Muscle of leg (tissue), 11 donors: ENCODE measurements around the gene SLC39A9. TPM values are rescaled to one million over a fixed set of nuclear protein-coding genes. Genes with fewer than 3 reads are reported as not detected.

ENCODE experiments used
- DNase-seq: peaks from one replicate; pipeline ENCODE4 v3.0.0; 2013
- H3K27ac ChIP-seq: one replicate; pipeline ENCODE4 v1.5.1; 2013; ENCODE audit warnings: mild to moderate bottlenecking, low read length, control low read depth
- H3K27me3 ChIP-seq: one replicate; pipeline ENCODE4 v1.6.1; 2013; ENCODE audit warnings: low read length; ENCODE audit not compliant: control insufficient read depth, insufficient read depth
- H3K36me3 ChIP-seq: one replicate; pipeline ENCODE4 v1.6.1; 2013; ENCODE audit warnings: low read length; ENCODE audit not compliant: control insufficient read depth, insufficient read depth
- H3K4me1 ChIP-seq: one replicate; pipeline ENCODE4 v1.6.1; 2013; ENCODE audit warnings: low read length; ENCODE audit not compliant: control insufficient read depth, insufficient read depth
- H3K4me3 ChIP-seq: one replicate; pipeline ENCODE4 v1.5.1; 2013; ENCODE audit warnings: low read length, control low read depth
- H3K9me3 ChIP-seq: replicated peaks from 2 replicates; pipeline ENCODE4 v1.6.1; 2013; ENCODE audit warnings: low read depth, low read length; ENCODE audit not compliant: control insufficient read depth
- WGBS: methylation state at CpG from one replicate; pipeline ENCODE4 v1.1.5; 2013; ENCODE audit warnings: missing lambda C conversion rate; ENCODE audit not compliant: insufficient coverage; 5-methylcytosine and 5-hydroxymethylcytosine counted together
- polyA plus RNA-seq, 8 donors: library from polyadenylated mRNA; unstranded; fragments of 120-200 nt; gene quantifications; one replicate each; pipeline versions ENCODE4 v1.2.1 to v1.2.3, GENCODE V29; 2013; ENCODE audit warnings: inconsistent platforms in 1 of 8, low replicate concordance in 1 of 8; ENCODE audit not compliant: insufficient read length in 8 of 8, insufficient read depth in 1 of 8
- total RNA-seq: library from RNA; stranded (reverse); fragments of 120-200 nt; gene quantifications from one replicate; pipeline ENCODE4 v1.2.4, GENCODE V29; 2013

Gene SLC39A9
- total and polyA plus RNA-seq, 9 donors = 26.9 to 48.0 (median 31.7) TPM

DNA sequence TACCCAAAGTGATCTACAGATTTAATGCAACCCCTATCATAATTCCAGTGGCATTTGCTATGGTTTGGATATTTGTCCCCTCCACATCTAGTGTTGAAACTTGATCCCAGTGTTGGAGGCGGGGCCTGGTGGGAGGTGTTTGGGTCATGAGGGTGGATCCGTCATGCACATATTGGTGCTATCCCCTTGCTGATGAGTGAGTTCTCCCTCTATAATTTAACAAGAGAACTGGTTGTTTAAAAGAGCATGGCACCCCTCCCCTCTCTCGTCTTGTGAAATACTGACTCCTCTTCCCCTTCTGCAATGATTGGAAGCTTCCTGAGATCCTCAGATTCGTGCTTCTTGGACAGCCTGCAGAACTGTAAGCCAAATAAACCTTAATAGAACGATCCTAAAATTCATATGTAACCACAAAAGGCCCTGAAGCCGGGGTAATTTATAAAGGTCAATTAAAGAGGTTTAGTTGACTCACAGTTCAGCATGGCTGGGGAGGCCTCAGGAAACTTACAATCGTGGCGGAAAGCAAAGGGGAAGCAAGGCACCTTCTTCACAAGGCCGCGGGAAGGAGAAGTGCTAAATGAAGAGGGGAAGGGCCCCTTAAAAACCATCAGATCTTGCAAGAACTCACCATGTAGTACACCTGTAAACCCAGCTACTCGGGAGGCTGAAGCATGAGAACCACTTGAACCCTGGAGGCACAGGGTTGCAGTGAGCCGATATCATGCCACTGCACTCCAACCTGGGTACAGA lies 41.2 kb downstream of the SLC39A9 start:
- 100% methylated on average over 2 of the region's 12 CpGs for WGBS
- H3K4me1 ChIP-seq = no peaks in the 10 kb centered on the region
- peaks cover 5% of the 10 kb centered on the region for H3K36me3 ChIP-seq
- no peak for DNase-seq
- H3K27me3 ChIP-seq = no peaks in the 10 kb centered on the region
- no peaks in the 10 kb centered on the region for H3K9me3 ChIP-seq
- H3K27ac ChIP-seq = no peak overlapping the region
- no peak overlapping the region for H3K4me3 ChIP-seq

DNA sequence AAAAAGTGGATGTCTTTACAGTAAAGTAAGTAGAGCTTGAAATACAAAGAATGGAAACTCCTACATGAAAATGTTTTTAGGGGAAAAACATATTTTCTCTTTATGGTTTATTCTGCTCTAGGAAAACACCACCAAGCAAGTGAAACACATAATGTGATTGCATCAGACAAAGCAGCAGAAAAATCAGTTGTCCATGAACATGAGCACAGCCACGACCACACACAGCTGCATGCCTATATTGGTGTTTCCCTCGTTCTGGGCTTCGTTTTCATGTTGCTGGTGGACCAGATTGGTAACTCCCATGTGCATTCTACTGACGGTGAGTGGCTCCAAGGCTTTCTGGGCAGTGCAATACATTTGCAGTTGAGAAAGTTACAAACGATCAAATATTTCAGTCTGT lies 43.5 kb downstream of the SLC39A9 start:
- H3K9me3 ChIP-seq = no peaks in the 10 kb centered on the region
- no peak for DNase-seq
- H3K36me3 ChIP-seq = peaks cover 5% of the 10 kb centered on the region
- H3K27ac ChIP-seq = no peak overlapping the region
- H3K27me3 ChIP-seq = no peaks in the 10 kb centered on the region
- H3K4me1 ChIP-seq = no peaks in the 10 kb centered on the region
- WGBS = 92% methylated on average over 4 of the region's 5 CpGs
- no peak overlapping the region for H3K4me3 ChIP-seq

DNA sequence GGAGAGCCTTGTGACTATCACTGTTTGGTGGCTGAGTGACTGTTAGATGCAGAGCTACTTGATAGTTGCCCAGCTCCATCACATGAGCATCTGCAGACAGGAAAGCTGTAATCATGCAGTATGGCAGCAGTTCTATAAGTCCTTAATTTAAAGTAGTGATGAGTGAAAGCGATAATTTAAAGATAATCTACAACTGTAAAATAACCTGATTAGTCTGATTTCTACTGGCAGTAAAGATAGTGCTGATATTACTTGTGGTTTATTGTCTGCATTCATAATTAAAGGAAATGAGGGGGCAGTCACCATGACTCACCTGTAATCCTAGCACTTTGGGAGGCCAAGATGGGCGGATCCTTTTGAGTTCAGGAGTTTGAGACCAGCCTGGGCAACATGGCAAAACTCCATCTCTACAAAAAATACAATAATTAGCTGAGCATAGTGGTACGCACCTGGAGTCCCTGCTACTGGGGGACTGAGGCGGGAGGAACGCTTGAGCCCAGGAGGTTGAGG lies 44.9 kb downstream of the SLC39A9 start:
- Histone ChIP-seq H3K4me3 (no peak overlapping the region), H3K4me1 (no peaks in the 10 kb centered on the region), H3K27me3 (no peaks in the 10 kb centered on the region), H3K36me3 (peaks cover 5% of the 10 kb centered on the region), H3K9me3 (no peaks in the 10 kb centered on the region), H3K27ac (no peak overlapping the region)
- DNase-seq = no peak
- WGBS = no CpG with 5 or more reads among the region's 5 CpGs

DNA sequence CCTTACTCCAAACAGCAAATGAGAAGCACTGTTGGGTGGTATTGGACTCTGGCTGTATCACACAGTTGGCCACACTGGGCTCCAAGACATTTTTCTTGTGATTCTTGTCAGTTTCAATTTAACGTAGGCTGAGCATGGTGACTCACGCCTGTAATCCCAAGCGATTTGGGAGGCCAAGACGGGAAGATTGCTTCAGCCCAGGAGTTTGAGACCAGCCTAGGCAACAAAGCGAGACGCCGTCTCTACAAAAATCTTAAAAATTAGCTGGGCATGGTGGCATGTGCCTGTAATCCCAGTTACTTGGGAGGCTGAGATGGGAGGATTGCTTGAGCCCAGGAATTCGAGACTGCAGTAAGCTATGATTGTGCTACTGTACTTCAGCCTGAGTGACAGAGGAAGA lies 50.7 kb downstream of the SLC39A9 start:
- Histone ChIP-seq H3K27me3 (no peaks in the 10 kb centered on the region), H3K4me1 (no peaks in the 10 kb centered on the region), H3K36me3 (no peaks in the 10 kb centered on the region), H3K9me3 (no peaks in the 10 kb centered on the region), H3K4me3 (no peak overlapping the region), H3K27ac (no peak overlapping the region)
- WGBS = 95% methylated on average over 8 of the region's 8 CpGs
- no peak for DNase-seq

DNA sequence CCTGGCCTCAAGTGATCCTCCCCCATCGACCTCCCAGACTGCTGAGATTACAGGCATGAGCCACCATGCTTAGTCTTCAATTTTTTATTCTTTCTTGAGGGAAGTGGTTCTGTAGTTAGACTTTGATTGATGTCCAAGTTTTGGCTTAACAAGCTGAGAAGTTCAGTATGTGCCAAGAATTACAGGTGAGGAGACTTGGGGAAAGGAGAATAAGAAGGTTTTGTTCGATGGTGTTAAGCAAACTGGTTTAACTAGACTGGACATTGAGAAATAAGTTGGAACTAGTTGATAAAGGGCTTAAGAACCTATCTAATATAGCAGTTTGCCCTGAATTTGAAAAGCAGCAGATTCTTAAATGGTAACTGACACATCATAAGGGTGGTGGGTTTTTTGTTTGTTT lies 53.4 kb downstream of the SLC39A9 start:
- no peaks in the 10 kb centered on the region for H3K27me3 ChIP-seq
- no peak overlapping the region for H3K27ac ChIP-seq
- no peaks in the 10 kb centered on the region for H3K9me3 ChIP-seq
- peaks cover 11% of the 10 kb centered on the region for H3K36me3 ChIP-seq
- 83% methylated on average over 1 of the region's 2 CpGs for WGBS
- no peak overlapping the region for H3K4me3 ChIP-seq
- no peak for DNase-seq
- H3K4me1 ChIP-seq = no peaks in the 10 kb centered on the region

DNA sequence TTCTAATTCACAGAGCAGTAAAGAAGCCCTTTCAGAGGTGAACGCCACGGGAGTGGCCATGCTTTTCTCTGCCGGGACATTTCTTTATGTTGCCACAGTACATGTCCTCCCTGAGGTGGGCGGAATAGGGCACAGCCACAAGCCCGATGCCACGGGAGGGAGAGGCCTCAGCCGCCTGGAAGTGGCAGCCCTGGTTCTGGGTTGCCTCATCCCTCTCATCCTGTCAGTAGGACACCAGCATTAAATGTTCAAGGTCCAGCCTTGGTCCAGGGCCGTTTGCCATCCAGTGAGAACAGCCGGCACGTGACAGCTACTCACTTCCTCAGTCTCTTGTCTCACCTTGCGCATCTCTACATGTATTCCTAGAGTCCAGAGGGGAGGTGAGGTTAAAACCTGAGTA lies 59.9 kb downstream of the SLC39A9 start:
- whole genome bisulfite sequencing = 88% methylated on average over 8 of the region's 11 CpGs
- Histone ChIP-seq H3K4me3 (no peak overlapping the region), H3K27ac (no peak overlapping the region), H3K4me1 (no peaks in the 10 kb centered on the region), H3K36me3 (peaks cover 34% of the 10 kb centered on the region), H3K9me3 (no peaks in the 10 kb centered on the region), H3K27me3 (no peaks in the 10 kb centered on the region)
- no peak for DNase-seq

DNA sequence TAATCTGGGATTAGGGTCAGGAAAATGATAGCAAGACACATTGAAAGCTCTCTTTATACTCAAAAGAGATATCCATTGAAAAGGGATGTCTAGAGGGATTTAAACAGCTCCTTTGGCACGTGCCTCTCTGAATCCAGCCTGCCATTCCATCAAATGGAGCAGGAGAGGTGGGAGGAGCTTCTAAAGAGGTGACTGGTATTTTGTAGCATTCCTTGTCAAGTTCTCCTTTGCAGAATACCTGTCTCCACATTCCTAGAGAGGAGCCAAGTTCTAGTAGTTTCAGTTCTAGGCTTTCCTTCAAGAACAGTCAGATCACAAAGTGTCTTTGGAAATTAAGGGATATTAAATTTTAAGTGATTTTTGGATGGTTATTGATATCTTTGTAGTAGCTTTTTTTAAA lies 60.6 kb downstream of the SLC39A9 start:
- no peak for DNase-seq
- no CpG with 5 or more reads among the region's 1 CpG for WGBS
- Histone ChIP-seq H3K4me3 (no peak overlapping the region), H3K9me3 (no peaks in the 10 kb centered on the region), H3K27ac (no peak overlapping the region), H3K4me1 (no peaks in the 10 kb centered on the region), H3K27me3 (no peaks in the 10 kb centered on the region), H3K36me3 (peaks cover 34% of the 10 kb centered on the region)

DNA sequence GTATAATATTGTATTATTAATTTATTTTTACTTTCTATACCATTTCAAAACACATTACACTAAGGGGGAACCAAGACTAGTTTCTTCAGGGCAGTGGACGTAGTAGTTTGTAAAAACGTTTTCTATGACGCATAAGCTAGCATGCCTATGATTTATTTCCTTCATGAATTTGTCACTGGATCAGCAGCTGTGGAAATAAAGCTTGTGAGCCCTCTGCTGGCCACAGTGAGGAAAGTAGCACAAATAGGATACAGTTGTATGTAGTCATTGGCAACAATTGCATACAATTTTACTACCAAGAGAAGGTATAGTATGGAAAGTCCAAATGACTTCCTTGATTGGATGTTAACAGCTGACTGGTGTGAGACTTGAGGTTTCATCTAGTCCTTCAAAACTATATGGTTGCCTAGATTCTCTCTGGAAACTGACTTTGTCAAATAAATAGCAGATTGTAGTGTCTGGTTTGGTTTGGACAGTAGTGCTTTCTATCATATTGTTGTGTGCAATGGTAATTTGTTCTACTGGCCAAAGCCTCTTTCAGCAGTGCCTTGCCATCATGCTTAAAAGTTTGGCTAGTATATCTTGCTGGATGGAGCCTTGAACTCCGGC lies 61.7 kb downstream of the SLC39A9 start:
- H3K4me1 ChIP-seq = no peaks in the 10 kb centered on the region
- H3K9me3 ChIP-seq = no peaks in the 10 kb centered on the region
- no peak overlapping the region for H3K27ac ChIP-seq
- DNase-seq = peak; percentile 89
- 80% methylated on average over 1 of the region's 4 CpGs for WGBS
- no peaks in the 10 kb centered on the region for H3K27me3 ChIP-seq
- H3K4me3 ChIP-seq = no peak overlapping the region
- H3K36me3 ChIP-seq = peaks cover 34% of the 10 kb centered on the region

DNA sequence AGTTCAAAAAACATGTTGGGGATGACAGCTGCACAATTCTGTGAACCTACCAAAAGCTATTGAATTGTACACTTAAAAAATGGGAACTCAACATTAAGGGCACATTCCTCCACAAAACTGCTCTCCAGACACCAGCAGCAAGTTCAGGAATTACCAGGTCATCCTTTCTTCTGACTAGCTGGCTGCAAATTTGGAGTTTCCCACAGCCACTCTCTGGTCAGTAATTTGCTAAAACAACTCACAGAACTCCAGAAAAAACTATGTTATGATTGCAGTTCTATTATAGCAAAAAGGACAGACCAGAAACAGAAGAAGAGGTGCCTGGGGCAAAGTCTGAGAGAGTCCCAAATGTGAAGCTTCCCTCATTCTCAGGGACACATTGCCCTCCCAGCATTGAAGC lies 65.9 kb downstream of the SLC39A9 start:
- H3K36me3 ChIP-seq = peaks cover 9% of the 10 kb centered on the region
- H3K9me3 ChIP-seq = no peaks in the 10 kb centered on the region
- H3K27me3 ChIP-seq = no peaks in the 10 kb centered on the region
- no peak overlapping the region for H3K4me3 ChIP-seq
- no peaks in the 10 kb centered on the region for H3K4me1 ChIP-seq
- no peak for DNase-seq
- H3K27ac ChIP-seq = no peak overlapping the region

DNA sequence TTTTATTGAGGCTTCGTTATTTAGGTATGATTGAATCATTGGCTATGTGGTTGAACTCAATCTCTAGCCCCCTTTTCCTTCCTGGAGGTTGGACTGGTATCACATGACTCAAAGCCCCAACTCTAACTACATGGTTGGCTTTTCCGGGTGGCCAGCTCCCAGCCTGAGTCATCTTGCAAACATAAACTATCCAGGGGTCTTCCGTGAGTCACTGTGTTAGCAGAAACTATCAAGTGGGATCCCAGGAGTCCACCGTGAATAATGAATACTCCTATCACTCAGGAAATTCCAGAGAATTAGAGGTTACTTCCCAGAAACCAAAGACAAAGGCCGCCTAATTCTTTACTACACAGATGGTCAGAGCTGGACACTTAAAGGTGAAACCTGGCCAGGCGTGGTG lies 66.3 kb downstream of the SLC39A9 start:
- no peak overlapping the region for H3K27ac ChIP-seq
- 75% methylated on average over 4 of the region's 6 CpGs for WGBS
- H3K36me3 ChIP-seq = peaks cover 5% of the 10 kb centered on the region
- no peak for DNase-seq
- no peaks in the 10 kb centered on the region for H3K9me3 ChIP-seq
- no peaks in the 10 kb centered on the region for H3K4me1 ChIP-seq
- no peaks in the 10 kb centered on the region for H3K27me3 ChIP-seq
- H3K4me3 ChIP-seq = no peak overlapping the region
